HG02798 (cell line): ENCODE data around the gene OXA1L.
A peak's percentile ranks its signal among the peaks of the same experiment; 100 is the strongest.
"Not testable (repeated sequence)": the region's sequence is repeated elsewhere in the genome, so short reads cannot be mapped to it uniquely, and the experiment has no call there.

Experiments
- ATAC-seq: cut with Tn5 transposase; IDR thresholded peaks from one replicate; pipeline ENCODE4 v1.9.1; 2021; ENCODE audit warnings: mild to moderate bottlenecking; ENCODE audit not compliant: unreplicated experiment, poor library complexity

OXA1L gene

DNA sequence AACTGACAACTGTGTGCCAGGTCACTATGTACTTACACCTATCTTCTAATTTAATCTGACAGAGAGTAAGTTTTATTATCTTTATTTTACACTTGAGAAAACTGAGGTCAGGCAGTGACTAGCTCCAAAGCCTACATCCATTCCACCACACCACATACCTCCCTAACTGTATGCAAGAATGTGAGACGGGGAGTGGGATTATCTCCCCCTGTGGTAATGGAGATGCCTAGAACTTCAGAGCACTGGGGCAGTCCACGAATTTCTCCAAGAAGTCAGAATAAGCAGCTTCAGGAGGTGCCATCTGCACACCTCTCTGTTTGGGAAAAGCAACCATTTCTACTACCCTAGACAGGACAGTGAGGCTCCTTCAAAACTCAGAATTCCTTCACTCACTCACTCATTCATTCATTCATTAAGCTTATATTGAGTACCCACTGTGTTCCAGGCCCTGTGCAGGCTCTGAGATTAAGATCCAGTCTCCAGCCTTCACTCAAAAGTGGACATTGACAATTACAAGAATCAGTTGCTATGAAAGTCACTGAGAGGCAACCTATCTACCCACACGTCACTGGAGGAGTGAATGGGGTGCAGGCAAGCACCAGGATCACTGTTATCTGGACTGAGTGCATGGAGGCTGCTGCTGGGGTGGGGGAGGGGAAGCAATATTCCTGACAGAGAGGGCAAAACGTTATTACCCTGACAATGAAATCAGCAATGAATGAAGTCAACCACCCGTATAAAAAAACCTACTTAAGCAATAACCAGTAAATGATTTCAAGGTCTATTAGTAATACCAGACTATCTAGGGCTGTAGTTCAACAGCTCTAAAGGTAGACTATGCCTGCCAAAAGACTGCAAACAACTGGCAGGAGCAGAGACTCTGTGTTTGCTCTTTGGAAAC lies 30.8 kb downstream of the OXA1L start:
- ATAC-seq, result no peak

DNA sequence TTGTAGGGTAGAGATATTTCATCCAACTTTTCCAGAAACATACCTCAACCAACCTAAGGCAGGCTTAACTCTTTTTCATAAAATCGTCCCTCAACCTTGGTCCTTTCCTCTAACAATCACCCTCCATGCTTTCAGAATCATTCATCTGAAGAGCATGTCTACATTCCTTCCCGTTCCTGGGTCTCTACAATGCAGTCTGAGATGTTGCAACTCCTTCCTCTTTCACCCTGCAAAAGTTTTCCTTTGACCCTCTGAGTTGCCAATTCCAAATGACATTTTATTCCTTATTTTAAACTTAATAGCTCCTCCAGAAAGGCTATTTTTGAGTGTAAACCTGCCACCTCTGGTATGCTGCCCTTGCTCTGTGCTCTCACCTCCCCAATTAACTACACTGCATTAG lies 32.0 kb downstream of the OXA1L start:
- ATAC-seq, result no peak

DNA sequence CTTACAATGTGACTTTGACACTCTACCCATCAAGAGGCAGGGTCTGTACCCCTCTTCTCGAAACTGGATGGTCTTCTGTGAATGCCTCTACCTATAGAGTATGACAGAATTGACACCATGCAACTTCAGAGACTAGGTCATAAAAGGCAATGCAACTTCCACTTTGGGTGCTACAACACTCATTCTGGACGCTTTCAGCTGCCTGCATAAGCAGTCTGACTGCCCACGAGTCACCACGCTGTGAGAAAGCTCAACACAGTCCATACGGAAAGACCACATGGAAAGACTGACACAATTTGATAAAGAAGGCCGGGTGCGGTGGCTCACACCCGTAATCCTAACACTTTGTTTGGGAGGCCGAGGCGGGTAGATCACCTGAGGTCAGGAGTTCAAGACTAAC lies 33.9 kb downstream of the OXA1L start:
- ATAC-seq, result no peak

DNA sequence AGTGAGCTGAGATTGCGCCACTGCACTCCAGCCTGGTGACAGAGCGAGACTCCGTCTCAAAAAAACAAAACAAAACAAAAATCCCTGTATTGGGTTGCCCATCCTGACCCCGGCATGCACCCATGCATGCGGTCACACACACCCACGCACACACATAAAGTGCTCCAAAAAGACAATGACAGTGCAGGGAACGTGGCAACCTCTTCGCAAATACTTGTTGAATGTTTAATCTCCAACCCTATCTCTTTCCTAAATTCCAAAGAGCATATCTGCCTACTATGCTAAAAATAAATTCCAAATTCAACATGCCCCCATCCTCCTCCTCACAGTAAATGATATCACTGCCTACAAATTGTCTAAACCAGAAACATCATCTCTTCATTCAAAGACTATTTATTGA lies 35.2 kb downstream of the OXA1L start:
- ATAC-seq, result no peak

DNA sequence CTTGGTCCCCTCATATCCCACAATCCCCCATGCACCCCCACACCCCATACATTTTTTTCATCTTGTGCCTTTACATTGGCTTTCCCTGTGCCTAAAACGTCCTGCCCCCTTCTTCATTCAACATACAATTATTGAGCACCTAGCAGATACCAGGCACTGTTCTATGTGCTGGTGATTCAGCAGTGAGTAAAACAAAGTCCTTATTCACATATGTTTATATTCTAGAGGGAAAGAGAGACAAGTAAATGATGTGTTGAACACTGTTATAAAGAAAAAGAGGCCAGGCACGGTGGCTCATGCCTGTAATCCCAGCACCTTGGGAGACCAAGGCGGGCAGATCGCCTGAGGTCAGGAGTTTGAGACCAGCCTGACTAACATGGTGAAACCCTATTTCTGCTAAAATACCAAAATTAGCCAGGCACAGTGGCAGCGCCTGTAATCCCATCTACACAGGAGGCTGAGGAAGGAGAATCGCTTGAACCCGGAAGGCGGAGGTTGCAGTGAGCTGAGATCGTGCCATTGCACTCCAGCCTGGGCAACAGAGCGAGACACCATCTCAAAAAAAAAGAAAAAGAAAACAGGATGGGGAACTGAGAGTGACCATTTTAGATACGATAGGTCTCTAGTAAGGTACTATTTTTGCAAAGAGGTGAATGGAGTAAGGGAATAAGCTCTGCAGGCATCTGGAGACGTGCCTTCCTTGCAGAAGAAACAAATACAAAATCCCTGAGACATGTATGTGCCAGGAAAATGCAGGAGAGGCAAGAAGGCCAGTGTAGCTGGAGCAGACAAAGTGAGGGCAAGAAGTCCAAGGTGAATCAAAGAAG lies 36.6 kb downstream of the OXA1L start:
- ATAC-seq, result peak; percentile 46

DNA sequence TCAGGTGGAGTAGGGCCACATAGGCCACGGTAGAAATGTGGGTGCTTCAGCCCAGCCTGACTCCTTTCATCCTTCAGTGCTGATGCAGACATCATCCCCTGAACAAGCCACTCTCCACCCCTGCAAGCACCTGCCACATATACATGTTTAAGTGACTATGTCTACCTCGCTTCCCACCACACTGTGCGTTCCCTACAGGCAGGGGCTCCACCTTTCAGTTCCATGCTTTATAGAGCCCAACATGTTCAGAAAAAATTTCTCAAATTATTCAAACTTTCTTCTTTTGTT lies 37.1 kb downstream of the OXA1L start:
- peak; percentile 47 for ATAC-seq

DNA sequence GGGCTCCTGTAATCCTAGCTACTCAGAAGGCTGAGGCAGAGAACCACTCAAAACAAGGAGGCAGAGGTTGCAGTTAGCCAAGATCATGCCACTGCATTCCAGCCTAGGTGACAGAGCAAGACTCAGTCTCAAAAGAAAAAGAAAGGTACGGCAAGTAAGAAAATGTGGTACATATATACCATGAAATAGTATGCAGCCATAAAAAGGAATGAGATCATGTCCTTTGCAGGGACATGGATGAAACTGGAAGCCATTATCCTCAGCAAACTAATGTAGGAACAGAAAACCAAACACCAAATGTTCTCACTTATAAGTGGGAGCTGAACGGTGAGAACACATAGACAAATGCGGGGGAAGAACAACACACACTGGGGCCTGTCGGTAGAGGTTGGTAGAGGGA lies 38.7 kb downstream of the OXA1L start:
- not testable (repeated sequence) for ATAC-seq

DNA sequence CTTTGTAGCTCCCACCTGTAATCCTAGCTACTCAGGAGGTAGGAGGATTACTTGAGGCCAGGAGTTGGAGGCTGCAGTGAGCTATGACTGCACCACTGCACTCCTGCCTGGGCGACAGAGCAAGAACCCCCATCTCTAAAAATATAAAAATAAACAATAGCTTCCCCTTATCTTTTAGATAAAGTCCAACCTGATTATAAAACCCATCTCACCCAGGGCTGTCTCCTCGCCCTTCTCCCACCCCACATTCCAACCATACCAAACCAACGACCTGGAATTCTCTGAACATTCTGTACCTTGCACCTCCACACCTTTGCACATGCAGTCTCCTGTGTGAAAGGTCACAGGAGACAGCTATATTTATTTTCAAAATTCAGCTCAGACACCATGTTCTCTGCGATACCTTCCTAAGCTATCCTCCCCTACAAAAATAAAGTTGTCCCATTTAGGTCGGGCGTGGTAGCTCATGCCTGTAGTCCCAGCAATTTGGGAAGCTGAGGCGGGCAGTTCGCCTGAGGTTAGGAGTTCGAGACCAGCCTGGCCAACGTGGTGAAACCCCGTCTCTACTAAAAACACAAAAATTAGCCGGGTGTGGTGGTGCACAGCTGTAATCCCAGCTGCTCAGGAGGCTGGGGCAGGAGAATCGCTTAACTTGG lies 41.1 kb downstream of the OXA1L start:
- no peak for ATAC-seq

DNA sequence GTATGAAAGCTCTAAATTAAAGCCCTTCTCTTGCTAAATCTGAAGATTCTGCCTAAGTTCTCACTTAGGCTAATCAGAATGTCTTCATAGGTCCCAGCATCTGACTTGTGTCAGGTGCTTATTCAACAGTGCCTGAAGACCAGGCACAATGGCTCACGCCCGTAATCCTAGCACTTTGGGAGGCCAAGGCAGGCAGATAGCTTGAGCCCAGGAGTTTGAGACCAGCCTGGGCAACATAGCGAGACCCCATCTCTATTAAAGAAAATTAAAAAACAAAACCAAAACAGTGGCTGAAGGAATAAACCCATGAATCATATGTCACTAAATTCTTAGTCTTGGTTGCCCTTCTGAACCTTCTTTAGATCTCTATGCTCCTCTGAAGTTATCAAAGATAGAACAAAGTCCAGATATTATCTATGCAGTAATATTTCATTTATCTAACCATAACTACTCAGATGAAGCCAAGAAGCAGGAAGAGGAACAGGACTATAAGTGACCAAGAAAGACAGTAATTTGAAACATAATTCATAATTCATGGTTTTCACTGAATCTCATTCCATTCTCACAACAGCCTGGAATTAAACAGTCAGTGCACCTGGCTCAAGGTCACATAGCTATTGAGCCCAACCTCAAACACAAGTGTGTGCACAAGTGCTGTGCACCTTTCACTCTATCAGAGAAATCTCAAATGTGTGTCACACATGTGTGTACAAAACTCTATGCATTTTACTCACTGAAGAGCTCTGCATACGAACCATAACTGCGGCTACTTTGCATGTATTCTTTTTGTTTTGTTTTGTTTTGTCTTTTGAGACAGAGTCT lies 42.1 kb downstream of the OXA1L start:
- no peak for ATAC-seq

DNA sequence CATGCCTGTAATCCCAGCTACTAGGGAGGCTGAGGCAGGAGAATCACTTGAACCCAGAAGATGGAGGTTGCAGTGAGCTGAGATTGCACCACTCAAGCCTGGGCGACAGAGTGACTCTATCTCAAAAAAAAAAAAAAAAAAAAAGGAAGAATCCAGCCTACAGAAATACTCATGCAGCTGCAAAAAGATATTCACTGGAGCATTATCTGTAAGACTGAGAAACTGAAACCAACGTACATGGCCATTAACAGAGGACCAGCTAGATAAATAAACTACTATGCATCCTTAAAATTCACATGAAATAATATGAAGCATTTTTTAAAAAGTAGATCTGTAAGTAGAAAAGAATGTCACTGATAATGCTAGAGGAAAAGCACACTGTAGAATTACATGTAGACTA lies 45.2 kb downstream of the OXA1L start:
- ATAC-seq, result no peak

DNA sequence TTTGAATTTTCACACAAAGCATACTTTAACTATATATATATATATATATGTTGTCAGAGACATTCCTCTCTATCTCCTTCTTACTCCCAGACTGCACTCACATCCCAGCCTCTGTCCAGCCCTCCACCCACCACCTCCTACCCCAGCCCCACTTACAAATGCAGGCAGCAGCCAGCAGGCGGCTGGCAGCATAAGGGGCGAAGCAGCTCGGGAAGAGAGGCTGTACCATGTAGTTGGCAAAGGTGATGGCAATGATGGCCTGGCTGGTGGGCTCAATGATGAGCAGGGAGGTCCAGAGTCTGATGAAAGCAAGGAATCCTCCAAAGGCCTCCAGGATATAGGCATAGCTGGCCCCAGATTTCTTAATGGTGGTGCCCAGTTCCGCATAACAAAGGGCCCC lies 46.3 kb downstream of the OXA1L start:
- no peak for ATAC-seq

DNA sequence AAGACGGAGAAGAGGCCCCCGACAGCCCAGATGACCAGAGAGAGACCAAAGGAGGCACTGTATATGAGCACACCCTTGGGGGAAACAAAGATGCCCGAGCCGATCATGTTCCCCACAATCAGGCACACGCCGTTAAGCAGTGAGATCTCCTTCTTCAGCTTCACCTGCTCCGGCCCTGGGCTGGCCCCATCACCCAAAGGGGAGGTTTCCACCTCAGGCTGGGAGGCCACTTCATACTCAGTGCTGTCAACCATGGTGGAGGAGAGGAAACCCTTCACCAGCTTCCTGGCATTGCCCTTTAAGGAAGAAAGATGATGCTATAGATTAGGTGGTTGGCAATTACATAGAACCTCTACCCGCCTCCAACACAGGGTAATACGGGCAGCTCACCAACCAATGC lies 46.7 kb downstream of the OXA1L start:
- ATAC-seq, result no peak

DNA sequence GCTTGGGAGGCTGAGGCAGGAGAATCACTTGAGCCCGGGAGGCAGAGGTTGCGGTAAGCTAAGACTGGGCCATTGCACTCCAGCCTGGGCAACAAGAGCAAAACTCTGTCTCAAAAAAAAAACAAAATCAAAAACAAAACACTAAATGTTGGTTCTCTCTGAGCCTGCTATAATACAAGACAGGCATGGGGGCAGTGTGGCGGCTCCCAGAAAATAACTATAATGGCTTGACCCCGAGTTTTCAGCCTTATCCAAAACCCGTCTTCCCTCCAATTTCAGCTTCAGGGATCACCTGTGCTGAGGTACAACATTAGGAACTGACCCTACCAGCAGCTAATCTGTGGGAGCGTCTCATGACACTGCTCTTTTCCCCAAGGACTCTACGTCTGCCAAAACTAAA lies 47.9 kb downstream of the OXA1L start:
- ATAC-seq, result no peak

DNA sequence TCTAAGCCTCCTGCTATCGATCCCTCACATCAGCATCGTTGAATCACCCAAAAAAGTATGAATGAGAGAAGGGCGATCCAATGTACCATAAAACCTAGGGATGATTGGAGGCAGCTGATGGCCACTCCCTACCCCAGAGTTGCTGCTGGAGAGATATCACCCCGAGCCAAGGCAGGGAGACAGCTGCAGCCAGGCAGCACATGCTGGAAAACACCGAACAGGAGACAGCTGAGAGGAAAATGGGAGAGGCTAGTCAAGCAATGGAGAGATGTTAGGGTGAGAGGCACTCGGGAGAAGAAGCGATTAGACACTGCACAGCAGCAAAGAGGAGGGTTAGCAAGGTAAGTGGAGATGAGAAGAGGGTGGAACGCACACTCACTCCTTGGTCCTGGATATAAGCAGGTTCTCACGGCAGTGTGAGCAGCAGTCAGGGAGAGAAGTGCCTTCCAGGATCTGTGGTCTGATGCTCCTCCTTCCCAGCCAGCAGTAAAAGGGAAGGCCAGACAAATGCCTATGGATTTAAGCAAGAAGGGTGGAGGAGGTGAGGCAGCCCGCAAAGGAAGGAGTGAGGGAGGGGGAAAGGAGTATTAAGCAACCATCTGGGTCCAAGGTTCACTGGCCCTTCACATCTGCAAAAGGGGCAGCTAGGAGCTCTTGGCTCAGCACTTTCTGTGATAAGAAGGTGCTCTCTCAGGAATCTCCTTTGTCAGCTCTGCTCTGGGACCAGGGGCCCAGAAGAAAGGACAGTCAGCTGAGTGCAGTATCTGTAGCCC lies 48.6 kb downstream of the OXA1L start, which contains the start of gene SLC7A7:
SLC7A7 (minus strand) TSS at position 495 of the 773 bp plus-strand sequence. CDS start 2,037 bp downstream, outside the sequence.
- no peak for ATAC-seq

DNA sequence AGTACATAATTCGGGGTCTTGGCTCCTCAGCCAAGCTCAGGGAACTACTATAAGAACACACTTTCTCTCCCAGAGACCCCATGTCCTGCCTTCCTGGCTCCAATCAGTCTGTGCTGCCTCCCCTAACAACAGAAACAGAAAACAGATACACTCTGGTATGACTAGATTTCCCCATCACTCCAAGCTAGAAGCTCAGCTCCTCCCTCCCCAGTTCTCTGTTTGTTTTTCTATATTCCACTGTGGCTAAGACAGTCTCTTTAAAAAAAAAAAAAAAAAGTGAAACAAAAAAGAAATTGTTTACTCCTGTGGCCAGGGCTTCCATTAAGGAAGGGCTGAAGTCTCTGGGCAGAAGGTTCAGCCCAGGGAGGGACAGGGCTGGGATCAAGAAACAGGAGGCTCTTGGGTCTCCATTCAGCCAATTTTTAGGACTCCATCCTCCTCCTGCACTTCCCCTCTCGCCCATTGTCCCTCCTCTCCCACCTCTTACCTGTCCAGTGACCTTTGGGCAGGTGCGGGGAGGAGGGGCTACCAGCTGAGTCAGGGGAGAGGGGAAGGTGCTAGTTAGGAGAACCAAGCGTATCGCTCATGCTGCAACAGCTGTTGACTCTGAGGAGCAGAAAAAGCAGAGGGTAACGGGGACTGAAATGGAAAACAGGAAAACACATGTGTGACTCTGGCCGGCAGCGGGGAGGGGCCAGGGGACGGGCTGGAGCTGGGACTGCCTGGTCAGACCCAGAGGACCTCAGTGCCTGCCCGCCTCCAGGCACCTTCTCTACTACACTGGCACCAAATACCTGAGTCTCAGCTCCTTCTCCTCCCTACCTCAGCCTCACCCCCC lies 52.9 kb downstream of the OXA1L start:
- peak; percentile 45 for ATAC-seq

DNA sequence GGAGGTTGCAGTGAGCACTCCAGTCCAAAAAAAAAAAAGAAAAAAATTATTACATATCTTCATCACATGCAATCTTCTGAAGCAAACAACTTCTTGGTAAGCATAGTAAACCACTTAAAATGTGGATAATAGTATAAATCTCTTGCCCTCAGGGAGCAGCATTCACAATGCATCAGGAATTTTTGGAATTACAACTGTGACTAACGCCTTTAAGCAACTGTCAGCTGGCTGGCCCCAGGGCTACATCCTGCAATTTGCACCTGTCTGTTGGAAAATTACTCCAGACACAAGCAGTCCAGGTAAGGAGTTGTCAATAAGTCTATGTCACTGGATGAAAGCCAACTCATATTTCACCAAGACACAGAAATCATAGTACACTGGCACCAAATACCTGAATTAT lies 54.2 kb downstream of the OXA1L start:
- ATAC-seq, result no peak

DNA sequence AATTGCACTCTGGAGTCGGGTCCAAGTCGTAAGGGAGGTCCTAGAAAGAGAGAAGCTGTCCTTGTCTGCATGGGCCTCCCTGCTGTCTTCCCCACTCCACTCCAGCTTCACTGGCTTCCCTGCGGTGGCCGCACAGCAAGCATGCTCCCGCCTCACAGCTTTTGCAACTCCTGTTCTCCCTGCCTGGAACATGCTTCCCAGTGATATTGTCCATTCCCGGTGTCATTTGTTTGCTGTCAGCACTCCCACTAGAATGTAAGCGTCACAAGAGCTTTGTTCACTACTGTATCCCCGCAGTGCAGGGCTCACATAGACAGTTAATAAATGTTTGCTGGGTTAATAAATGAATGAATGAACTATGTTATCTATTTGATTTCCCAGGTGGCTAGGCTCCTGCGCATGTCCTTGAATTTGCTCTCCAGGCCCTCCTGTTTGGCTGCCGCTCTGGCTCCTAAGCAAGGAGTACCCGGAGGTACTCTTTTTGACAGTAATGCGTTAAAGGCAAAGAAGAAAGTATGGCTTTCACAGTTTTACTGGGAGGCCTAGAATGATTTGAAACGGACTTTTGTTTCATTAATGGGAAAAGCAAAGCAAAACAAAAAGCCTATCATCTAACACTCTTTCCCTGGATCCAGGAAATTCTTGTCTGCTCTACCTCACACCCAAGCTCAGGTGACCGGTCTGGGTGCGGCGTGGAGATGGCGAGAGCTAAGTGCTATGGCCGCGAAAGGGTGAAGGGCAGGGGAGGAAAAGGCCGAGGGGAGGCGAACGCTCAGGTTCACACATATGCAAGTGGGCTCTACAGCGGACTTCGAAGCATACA lies 54.9 kb downstream of the OXA1L start:
- ATAC-seq, result no peak
